ENCODE results near the gene TBC1D2B.

Gene TBC1D2B

GRCh38 chr15:78052001-78052401 is 25.5 kb downstream of the TBC1D2B start:
- no peak for DNase-seq

GRCh38 chr15:78051596-78051995 is 25.9 kb downstream of the TBC1D2B start:
- DNase-seq: no peak

- no peak for DNase-seq
Measured at GRCh38 chr15:78050826-78051225, 26.7 kb downstream of the TBC1D2B start.

GRCh38 chr15:78050441-78050809 is 27.1 kb downstream of the TBC1D2B start:
- DNase-seq: no peak

GRCh38 chr15:78049691-78050440 is 27.6 kb downstream of the TBC1D2B start:
- no peak for DNase-seq

GRCh38 chr15:78048628-78048920 is 28.9 kb downstream of the TBC1D2B start:
- DNase-seq: no peak

GRCh38 chr15:78047761-78048627 is 29.5 kb downstream of the TBC1D2B start:
- no peak for DNase-seq

GRCh38 chr15:78046796-78047341 is 30.6 kb downstream of the TBC1D2B start:
- DNase-seq: no peak

- no peak for DNase-seq
Measured at GRCh38 chr15:78045189-78045588, 32.3 kb downstream of the TBC1D2B start.

- no peak for DNase-seq
Measured at GRCh38 chr15:78044407-78045155, 32.9 kb downstream of the TBC1D2B start.

- DNase-seq: no peak
Measured at GRCh38 chr15:78041946-78042345, 35.6 kb downstream of the TBC1D2B start.

GRCh38 chr15:78040653-78041244 is 36.8 kb downstream of the TBC1D2B start:
- no peak for DNase-seq

GRCh38 chr15:78038585-78039247 is 38.8 kb downstream of the TBC1D2B start:
- DNase-seq: no peak

- DNase-seq: no peak
Measured at GRCh38 chr15:78037779-78038305, 39.7 kb downstream of the TBC1D2B start.

GRCh38 chr15:78037328-78037727 is 40.2 kb downstream of the TBC1D2B start:
- DNase-seq: no peak

- no peak for DNase-seq
Measured at GRCh38 chr15:78035861-78036476, 41.5 kb downstream of the TBC1D2B start.

GRCh38 chr15:78035321-78035751 is 42.2 kb downstream of the TBC1D2B start:
- no peak for DNase-seq

- no peak for DNase-seq
Measured at GRCh38 chr15:78034495-78035191, 42.9 kb downstream of the TBC1D2B start.

- DNase-seq: no peak
Measured at GRCh38 chr15:78033864-78034263, 43.6 kb downstream of the TBC1D2B start.

GRCh38 chr15:78032671-78033070 is 44.8 kb downstream of the TBC1D2B start:
- DNase-seq: no peak

GRCh38 chr15:78024883-78025282 is 52.6 kb downstream of the TBC1D2B start:
- no peak for DNase-seq

Measured in NCI-H187 treated with DMSO at 0.1 percent for 48 hours (cell line).